Measurements from ENCODE around the gene CTNNA1. TPM values are rescaled to one million over a fixed set of nuclear protein-coding genes. Genes with fewer than 3 reads are reported as not detected.

CTNNA1 gene
- total RNA-seq, 1 experiment from 2014 or later, result 734 TPM

GRCh38 chr5:138790684-138791083, 37.5 kb downstream of the CTNNA1 start:
- H3K36me3 Mint-ChIP-seq (ENCODE audit: insufficient read depth, unreplicated experiment), result peaks cover 54% of the 10 kb centered on the region
- intact Hi-C loops (cut with micrococcal nuclease; ENCODE audit: unreplicated experiment), result no loop called here
- no peak overlapping the region for H3K27ac Mint-ChIP-seq (ENCODE audit: unreplicated experiment)
- no peak for DNase-seq
- H3K27me3 Mint-ChIP-seq (ENCODE audit: unreplicated experiment), result no peaks in the 10 kb centered on the region
- TF ChIP-seq, protein P1, sequence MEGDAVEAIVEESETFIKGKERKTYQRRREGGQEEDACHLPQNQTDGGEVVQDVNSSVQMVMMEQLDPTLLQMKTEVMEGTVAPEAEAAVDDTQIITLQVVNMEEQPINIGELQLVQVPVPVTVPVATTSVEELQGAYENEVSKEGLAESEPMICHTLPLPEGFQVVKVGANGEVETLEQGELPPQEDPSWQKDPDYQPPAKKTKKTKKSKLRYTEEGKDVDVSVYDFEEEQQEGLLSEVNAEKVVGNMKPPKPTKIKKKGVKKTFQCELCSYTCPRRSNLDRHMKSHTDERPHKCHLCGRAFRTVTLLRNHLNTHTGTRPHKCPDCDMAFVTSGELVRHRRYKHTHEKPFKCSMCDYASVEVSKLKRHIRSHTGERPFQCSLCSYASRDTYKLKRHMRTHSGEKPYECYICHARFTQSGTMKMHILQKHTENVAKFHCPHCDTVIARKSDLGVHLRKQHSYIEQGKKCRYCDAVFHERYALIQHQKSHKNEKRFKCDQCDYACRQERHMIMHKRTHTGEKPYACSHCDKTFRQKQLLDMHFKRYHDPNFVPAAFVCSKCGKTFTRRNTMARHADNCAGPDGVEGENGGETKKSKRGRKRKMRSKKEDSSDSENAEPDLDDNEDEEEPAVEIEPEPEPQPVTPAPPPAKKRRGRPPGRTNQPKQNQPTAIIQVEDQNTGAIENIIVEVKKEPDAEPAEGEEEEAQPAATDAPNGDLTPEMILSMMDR (IDR thresholded peaks at IDR 0.05; ENCODE audit: unreplicated experiment), result no peak
- peaks cover 42% of the 10 kb centered on the region for H3K4me1 Mint-ChIP-seq (ENCODE audit: low read depth, unreplicated experiment)
- no peaks in the 10 kb centered on the region for H3K9me3 Mint-ChIP-seq (ENCODE audit: low read depth, unreplicated experiment)
- H3K4me3 Mint-ChIP-seq (ENCODE audit: low read depth, unreplicated experiment), result no peak overlapping the region
- CTCF ChIA-PET, result interaction anchor here (0.9 to 1.3 kb wide), 6 partner anchors 16 to 472 kb away, joined by 3 to 7 read pairs (median 4); partner anchors contain the start of gene CTNNA1
- BruUV-seq (replicated peaks), result no TSS peak

DNA sequence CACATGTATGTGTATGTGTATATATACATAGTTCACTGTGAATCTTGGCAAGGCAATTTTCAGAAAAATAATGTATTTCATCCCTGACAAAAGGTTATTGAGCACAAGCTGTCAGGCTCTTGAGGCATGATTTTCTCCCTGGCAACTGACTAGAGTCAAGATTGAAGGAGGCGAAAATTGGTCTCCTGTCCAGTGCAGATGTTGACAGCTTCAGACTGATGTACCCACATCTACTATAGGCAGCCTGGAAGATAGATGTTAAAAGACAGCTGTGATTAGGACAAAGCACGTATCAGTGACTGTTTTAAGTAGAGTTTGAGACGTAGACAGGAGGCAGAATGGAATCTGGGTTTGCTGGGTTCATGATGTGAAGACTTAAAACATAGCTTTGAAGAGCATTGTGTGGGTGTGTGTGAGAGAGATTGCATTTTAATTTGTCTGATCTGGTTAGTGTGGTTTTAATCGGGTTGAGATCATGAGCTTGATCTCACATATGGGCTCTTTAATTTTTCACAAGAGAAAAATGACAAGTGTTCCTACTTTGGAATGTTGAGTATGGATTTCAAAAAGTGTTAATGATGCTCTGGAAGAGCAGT, 39.1 kb downstream of the CTNNA1 start:
- Mint-ChIP-seq H3K36me3 (ENCODE audit: insufficient read depth, unreplicated experiment) (peaks cover 49% of the 10 kb centered on the region), H3K9me3 (ENCODE audit: low read depth, unreplicated experiment) (no peaks in the 10 kb centered on the region), H3K4me3 (ENCODE audit: low read depth, unreplicated experiment) (no peak overlapping the region), H3K27ac (ENCODE audit: unreplicated experiment) (peak overlapping the region; percentile 14), H3K4me1 (ENCODE audit: low read depth, unreplicated experiment) (peaks cover 43% of the 10 kb centered on the region), H3K27me3 (ENCODE audit: unreplicated experiment) (no peaks in the 10 kb centered on the region)
- no TSS peak for BruUV-seq (replicated peaks)
- CTCF ChIA-PET, result interaction anchor here (0.6 kb wide), 1 partner anchor 125 kb away, joined by 4 read pairs; no protein-coding TSS in a partner anchor
- no peak for DNase-seq
- intact Hi-C loops (cut with micrococcal nuclease; ENCODE audit: unreplicated experiment), result no loop called here
- TF ChIP-seq, protein P1 (IDR thresholded peaks at IDR 0.05; ENCODE audit: unreplicated experiment), result no peak

DNA sequence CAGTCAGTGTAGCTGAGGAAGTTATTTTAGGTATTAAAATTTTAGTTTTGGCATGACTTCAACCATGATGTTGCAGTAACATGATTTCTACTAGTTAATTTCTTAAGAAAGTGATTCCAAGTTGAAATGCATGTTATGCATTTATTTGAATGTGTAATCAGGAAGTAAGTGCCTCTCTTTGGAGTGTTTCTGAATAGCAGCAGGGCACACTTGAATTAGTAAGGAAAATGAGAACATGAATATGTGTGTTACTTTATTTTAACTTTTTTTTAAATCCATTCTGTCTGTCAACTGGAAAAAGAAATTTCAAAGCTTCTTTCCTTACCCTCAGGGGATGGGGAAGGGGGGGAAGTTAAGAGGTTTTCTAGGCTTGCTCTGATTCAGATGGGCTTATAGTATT, 40.4 kb downstream of the CTNNA1 start:
- intact Hi-C loops (cut with micrococcal nuclease; ENCODE audit: unreplicated experiment), result no loop called here
- H3K27me3 Mint-ChIP-seq (ENCODE audit: unreplicated experiment), result no peaks in the 10 kb centered on the region
- TF ChIP-seq, protein P1 (IDR thresholded peaks at IDR 0.05; ENCODE audit: unreplicated experiment), result no peak
- peaks cover 38% of the 10 kb centered on the region for H3K4me1 Mint-ChIP-seq (ENCODE audit: low read depth, unreplicated experiment)
- DNase-seq, result no peak
- CTCF ChIA-PET, result interaction anchor here (0.7 kb wide), 1 partner anchor 235 kb away, joined by 7 read pairs; no protein-coding TSS in a partner anchor
- no peak overlapping the region for H3K4me3 Mint-ChIP-seq (ENCODE audit: low read depth, unreplicated experiment)
- H3K27ac Mint-ChIP-seq (ENCODE audit: unreplicated experiment), result no peak overlapping the region
- H3K36me3 Mint-ChIP-seq (ENCODE audit: insufficient read depth, unreplicated experiment), result peaks cover 44% of the 10 kb centered on the region
- no peaks in the 10 kb centered on the region for H3K9me3 Mint-ChIP-seq (ENCODE audit: low read depth, unreplicated experiment)
- BruUV-seq (replicated peaks), result no TSS peak

DNA sequence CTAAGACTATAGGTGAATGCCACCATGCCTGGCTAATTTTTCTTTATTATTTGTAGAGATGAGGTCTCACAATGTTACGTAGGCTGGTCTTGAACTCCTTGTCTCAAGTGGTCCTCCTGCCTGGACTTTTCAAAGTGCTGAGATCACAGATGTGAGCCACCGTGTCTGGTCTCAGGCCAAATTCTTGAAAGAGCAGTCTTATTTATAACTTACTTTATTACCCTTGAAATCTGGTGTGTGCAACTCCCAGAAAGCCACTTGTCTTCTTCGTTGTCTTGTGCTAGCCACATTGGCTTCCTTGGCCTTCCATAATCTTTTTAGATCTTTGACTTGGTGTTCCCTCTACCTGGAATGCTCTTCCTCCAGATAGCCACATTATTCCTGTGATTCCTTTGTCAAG, 50.1 kb downstream of the CTNNA1 start:
- CTCF ChIA-PET, result interaction anchor here (0.6 kb wide), 1 partner anchor 337 kb away, joined by 3 read pairs; no protein-coding TSS in a partner anchor
- BruUV-seq (replicated peaks), result no TSS peak
- no peaks in the 10 kb centered on the region for H3K27me3 Mint-ChIP-seq (ENCODE audit: unreplicated experiment)
- H3K4me3 Mint-ChIP-seq (ENCODE audit: low read depth, unreplicated experiment), result no peak overlapping the region
- H3K9me3 Mint-ChIP-seq (ENCODE audit: low read depth, unreplicated experiment), result no peaks in the 10 kb centered on the region
- no peak for DNase-seq
- H3K27ac Mint-ChIP-seq (ENCODE audit: unreplicated experiment), result peak overlapping the region; percentile 1
- peaks cover 55% of the 10 kb centered on the region for H3K36me3 Mint-ChIP-seq (ENCODE audit: insufficient read depth, unreplicated experiment)
- TF ChIP-seq, protein P1 (IDR thresholded peaks at IDR 0.05; ENCODE audit: unreplicated experiment), result no peak
- peaks cover 23% of the 10 kb centered on the region for H3K4me1 Mint-ChIP-seq (ENCODE audit: low read depth, unreplicated experiment)
- intact Hi-C loops (cut with micrococcal nuclease; ENCODE audit: unreplicated experiment), result no loop called here

All from Calu3 (cell line).